ENCODE data around the gene COX14. TPM values are rescaled to one million over a fixed set of nuclear protein-coding genes. Genes with fewer than 3 reads are reported as not detected.
A peak's percentile ranks its signal among the peaks of the same experiment; 100 is the strongest.

The COX14 gene
- total and polyA plus RNA-seq, 10 of the 15 experiments (the other 5 are each of a cell fraction or from before 2014, with no cell fraction given): 44.6 to 361 (median 120) TPM

- no peak for DNase-seq (ENCODE audit: low read depth, low spot score)
- Histone ChIP-seq H2AFZ (ENCODE audit: control insufficient read depth, low read depth, low read length) (no peak overlapping the region), H3K79me2 (ENCODE audit: control insufficient read depth, insufficient read depth, low read length) (peaks cover 19% of the 10 kb centered on the region), H3K4me2 (ENCODE audit: control insufficient read depth, insufficient read depth) (no peak overlapping the region; the same call in 1 of the 2 replicates), H4K20me1 (ENCODE audit: control insufficient read depth, insufficient read depth) (no peaks in the 10 kb centered on the region), H3K9ac (ENCODE audit: control insufficient read depth, insufficient read depth, low read length) (no peak overlapping the region), H3K27ac (ENCODE audit: control insufficient read depth, insufficient read depth) (no peak overlapping the region), H3K4me3 (no peak overlapping the region), H3K9me3 (replicated peaks; ENCODE audit: control insufficient read depth, insufficient read depth, low read length) (no peaks in the 10 kb centered on the region), H3K27me3 (replicated peaks in 1 of 2; ENCODE audit: control insufficient read depth in 2 of 2, insufficient read depth in 2 of 2, low read length in 1 of 2) (no peaks in the 10 kb centered on the region), H3K36me3 (ENCODE audit: control insufficient read depth in 2 of 2, insufficient read depth in 2 of 2, low read length in 1 of 2) (no peaks in the 10 kb centered on the region; a peak in 1 of 4 replicates), H3K4me1 (ENCODE audit: control insufficient read depth, insufficient read depth, low read length) (peaks cover 20% of the 10 kb centered on the region)
- in situ Hi-C loops (cut with MboI) (no loop called here), intact Hi-C loops (cut with micrococcal nuclease; ENCODE audit: unreplicated experiment) (no loop called here)
- CTCF ChIA-PET: interaction anchor here (0.6 to 13.0 kb wide), 17 partner anchors 12 to 306 kb away, joined by 3 to 257 read pairs (median 19); partner anchors contain the start of genes CERS5, RACGAP1 and SMARCD1
- RAD21 ChIA-PET (ENCODE audit: unreplicated experiment): interaction anchor here (0.6 to 4.3 kb wide), 7 partner anchors 9 to 270 kb away, joined by 3 to 66 read pairs (median 5); partner anchors contain the start of gene SMARCD1
- SMC1A ChIA-PET (ENCODE audit: uncharacterized antibody, unreplicated experiment): interaction anchor here (1.0 to 4.8 kb wide), 14 partner anchors 8 to 358 kb away, joined by 3 to 36 read pairs (median 9); partner anchors contain the start of gene CERS5
- WGBS (ENCODE audit: insufficient coverage, insufficient replicate concordance, low lambda C conversion rate, missing lambda C conversion rate): 80% methylated on average over 3 of the region's 3 CpGs
- POLR2A ChIA-PET: interaction anchor here (0.6 to 5.0 kb wide), 5 partner anchors 22 to 112 kb away, joined by 3 to 72 read pairs (median 23); partner anchors contain the start of genes CERS5 and SMARCD1
- BruUV-seq (replicated peaks): no TSS peak
- FAIRE-seq: no peak
- TF ChIP-seq NFIC (IDR thresholded peaks at IDR 0.05; ENCODE audit: low read depth, low read length) (no peak), TCF7 (IDR thresholded peaks at IDR 0.05; ENCODE audit: borderline replicate concordance) (no peak)
- TF ChIP-seq, protein P1, sequence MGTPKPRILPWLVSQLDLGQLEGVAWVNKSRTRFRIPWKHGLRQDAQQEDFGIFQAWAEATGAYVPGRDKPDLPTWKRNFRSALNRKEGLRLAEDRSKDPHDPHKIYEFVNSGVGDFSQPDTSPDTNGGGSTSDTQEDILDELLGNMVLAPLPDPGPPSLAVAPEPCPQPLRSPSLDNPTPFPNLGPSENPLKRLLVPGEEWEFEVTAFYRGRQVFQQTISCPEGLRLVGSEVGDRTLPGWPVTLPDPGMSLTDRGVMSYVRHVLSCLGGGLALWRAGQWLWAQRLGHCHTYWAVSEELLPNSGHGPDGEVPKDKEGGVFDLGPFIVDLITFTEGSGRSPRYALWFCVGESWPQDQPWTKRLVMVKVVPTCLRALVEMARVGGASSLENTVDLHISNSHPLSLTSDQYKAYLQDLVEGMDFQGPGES (IDR thresholded peaks at IDR 0.05): no peak
- no peak for ATAC-seq
These were observed 2.7 kb upstream of the COX14 start for GRCh38 chr12:50109319-50109718.

DNA sequence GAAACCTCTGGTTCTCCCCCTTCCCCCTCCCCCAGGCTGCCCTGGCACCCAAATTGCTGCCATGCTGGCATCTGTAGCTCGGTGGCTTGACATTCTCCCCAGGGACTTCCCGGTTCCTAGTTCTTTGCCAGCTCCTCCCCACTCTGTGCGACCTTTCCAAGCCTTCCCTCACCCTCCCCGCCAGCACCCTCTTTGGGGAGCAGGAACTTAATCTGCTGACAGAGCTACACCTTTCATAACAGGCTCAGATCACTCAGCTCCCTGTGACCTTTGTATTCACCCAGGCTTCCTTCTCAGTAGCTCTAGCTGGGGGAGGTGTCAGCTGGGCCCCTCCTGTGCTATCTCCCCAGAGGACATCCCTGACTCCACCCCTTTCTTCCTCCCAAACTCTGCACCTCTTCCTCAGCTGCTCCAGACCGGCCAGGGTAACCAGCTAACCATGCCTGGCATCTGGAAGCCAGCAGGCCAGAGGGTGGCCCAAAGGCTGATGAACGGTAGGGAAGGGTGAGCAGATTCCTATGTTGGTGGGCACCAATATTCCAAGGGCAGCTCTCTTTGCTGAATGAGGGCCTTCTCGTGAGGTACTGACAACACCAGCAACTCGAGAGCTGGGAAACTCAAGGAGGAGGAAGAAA lies 1.8 kb upstream of the COX14 start:
- WGBS (ENCODE audit: insufficient coverage, insufficient replicate concordance, low lambda C conversion rate, missing lambda C conversion rate): 9% methylated on average over 8 of the region's 8 CpGs
- peak overlapping the region; percentile 78 for H2AFZ ChIP-seq (ENCODE audit: control insufficient read depth, low read depth, low read length)
- RAD21 ChIA-PET (ENCODE audit: unreplicated experiment): interaction anchor here (0.6 to 5.1 kb wide), 19 partner anchors 10 to 343 kb away, joined by 3 to 66 read pairs (median 5); partner anchors contain the start of genes CERS5 and SMARCD1
- no peak for TF ChIP-seq ZNF592 (IDR thresholded peaks at IDR 0.05)
- TF ChIP-seq ZNF217 (IDR thresholded peaks at IDR 0.05): no peak
- TF ChIP-seq, protein P2, sequence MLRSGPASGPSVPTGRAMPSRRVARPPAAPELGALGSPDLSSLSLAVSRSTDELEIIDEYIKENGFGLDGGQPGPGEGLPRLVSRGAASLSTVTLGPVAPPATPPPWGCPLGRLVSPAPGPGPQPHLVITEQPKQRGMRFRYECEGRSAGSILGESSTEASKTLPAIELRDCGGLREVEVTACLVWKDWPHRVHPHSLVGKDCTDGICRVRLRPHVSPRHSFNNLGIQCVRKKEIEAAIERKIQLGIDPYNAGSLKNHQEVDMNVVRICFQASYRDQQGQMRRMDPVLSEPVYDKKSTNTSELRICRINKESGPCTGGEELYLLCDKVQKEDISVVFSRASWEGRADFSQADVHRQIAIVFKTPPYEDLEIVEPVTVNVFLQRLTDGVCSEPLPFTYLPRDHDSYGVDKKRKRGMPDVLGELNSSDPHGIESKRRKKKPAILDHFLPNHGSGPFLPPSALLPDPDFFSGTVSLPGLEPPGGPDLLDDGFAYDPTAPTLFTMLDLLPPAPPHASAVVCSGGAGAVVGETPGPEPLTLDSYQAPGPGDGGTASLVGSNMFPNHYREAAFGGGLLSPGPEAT (IDR thresholded peaks at IDR 0.05; ENCODE audit: low read depth): 0 out of 2 replicates have a peak, but pooled peaks have one; percentile 39
- TF ChIP-seq NBN (IDR thresholded peaks at IDR 0.05): 0 out of 2 replicates have a peak, but pooled peaks have one; percentile 30

More for the DNA sequence above, 1.8 kb upstream of the COX14 start:
- peak overlapping the region; percentile 73 for H3K4me3 ChIP-seq
- BruUV-seq (replicated peaks): no TSS peak
- H3K4me1 ChIP-seq (ENCODE audit: control insufficient read depth, insufficient read depth, low read length): peaks cover 21% of the 10 kb centered on the region
- peak; percentile 54 for FAIRE-seq
- peak; percentile 50 for DNase-seq (ENCODE audit: low read depth, low spot score)
- CTCF ChIA-PET: interaction anchor here (0.7 to 13.0 kb wide), 36 partner anchors 8 to 785 kb away, joined by 3 to 257 read pairs (median 10); partner anchors contain the start of genes CERS5, GPD1, RACGAP1 and SMARCD1
- no peaks in the 10 kb centered on the region; a peak in 1 of 4 replicates for H3K36me3 ChIP-seq (ENCODE audit: control insufficient read depth in 2 of 2, insufficient read depth in 2 of 2, low read length in 1 of 2)
- peak; percentile 49 for ATAC-seq
- H3K9ac ChIP-seq (ENCODE audit: control insufficient read depth, insufficient read depth, low read length): peak overlapping the region; percentile 69
- H3K9me3 ChIP-seq (replicated peaks; ENCODE audit: control insufficient read depth, insufficient read depth, low read length): no peaks in the 10 kb centered on the region
- H3K27ac ChIP-seq (ENCODE audit: control insufficient read depth, insufficient read depth): peak overlapping the region; percentile 85
- POLR2A ChIA-PET: interaction anchor here (0.6 to 5.0 kb wide), 13 partner anchors 12 to 689 kb away, joined by 3 to 72 read pairs (median 8); partner anchors contain the start of genes CERS5, SMARCD1 and TMBIM6
- H3K27me3 ChIP-seq (replicated peaks in 1 of 2; ENCODE audit: control insufficient read depth in 2 of 2, insufficient read depth in 2 of 2, low read length in 1 of 2): no peaks in the 10 kb centered on the region
- SMC1A ChIA-PET (ENCODE audit: uncharacterized antibody, unreplicated experiment): interaction anchor here (0.8 to 4.8 kb wide), 26 partner anchors 8 to 357 kb away, joined by 3 to 36 read pairs (median 7); partner anchors contain the start of genes CERS5 and SMARCD1
- intact Hi-C loops (cut with micrococcal nuclease; ENCODE audit: unreplicated experiment) (no loop called here), in situ Hi-C loops (cut with MboI) (no loop called here)
- peak overlapping the region; percentile 99 for H3K4me2 ChIP-seq (ENCODE audit: control insufficient read depth, insufficient read depth)
- H3K79me2 ChIP-seq (ENCODE audit: control insufficient read depth, insufficient read depth, low read length): peaks cover 25% of the 10 kb centered on the region
- H4K20me1 ChIP-seq (ENCODE audit: control insufficient read depth, insufficient read depth): no peaks in the 10 kb centered on the region
